ENCODE data around the gene OPHN1.

The OPHN1 gene

DNA sequence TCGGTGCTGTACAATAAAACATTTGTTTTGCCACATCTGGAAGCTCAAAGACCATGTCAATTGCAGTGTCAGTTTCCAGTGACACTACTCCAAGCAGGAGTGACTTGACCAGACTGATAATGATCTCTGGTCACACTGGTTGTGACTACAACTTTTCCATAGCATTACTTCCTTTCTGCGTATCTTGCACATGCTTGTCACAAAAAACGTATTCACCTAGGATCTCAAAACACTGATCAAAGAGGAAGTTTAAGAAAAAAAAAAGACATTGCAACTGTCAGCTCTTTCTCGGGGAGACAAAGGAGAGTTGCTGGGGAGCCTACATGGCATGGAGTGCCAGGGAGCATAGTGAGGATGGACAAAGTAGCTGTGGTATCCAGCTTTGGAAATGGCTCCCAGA, 60.6 kb downstream of the OPHN1 start:
- no peak for DNase-seq (ENCODE audit: insufficient read length, low spot score)
- FAIRE-seq: no peak
- TF ChIP-seq, protein P1, sequence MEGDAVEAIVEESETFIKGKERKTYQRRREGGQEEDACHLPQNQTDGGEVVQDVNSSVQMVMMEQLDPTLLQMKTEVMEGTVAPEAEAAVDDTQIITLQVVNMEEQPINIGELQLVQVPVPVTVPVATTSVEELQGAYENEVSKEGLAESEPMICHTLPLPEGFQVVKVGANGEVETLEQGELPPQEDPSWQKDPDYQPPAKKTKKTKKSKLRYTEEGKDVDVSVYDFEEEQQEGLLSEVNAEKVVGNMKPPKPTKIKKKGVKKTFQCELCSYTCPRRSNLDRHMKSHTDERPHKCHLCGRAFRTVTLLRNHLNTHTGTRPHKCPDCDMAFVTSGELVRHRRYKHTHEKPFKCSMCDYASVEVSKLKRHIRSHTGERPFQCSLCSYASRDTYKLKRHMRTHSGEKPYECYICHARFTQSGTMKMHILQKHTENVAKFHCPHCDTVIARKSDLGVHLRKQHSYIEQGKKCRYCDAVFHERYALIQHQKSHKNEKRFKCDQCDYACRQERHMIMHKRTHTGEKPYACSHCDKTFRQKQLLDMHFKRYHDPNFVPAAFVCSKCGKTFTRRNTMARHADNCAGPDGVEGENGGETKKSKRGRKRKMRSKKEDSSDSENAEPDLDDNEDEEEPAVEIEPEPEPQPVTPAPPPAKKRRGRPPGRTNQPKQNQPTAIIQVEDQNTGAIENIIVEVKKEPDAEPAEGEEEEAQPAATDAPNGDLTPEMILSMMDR (IDR thresholded peaks at IDR 0.05; ENCODE audit: insufficient read depth, missing control alignments): no peak

DNA sequence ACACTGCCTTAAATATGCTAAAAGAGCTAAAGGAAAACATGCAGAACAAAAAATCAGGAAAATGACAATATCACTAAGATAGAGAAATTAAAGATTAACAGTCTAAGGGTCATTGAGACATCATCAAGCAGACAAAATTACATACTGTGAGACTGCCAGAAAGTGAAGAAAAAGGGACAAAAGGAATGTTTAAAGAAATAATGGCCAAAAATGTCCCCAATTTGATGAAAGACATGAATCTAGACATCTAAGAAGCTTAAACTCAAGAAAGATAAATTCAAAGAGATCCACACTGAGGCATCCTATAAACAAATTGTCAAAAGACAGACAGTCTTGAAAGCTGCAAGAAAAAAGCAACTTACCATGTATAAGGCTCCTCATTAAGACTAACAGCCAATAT, 63.7 kb downstream of the OPHN1 start:
- DNase-seq (ENCODE audit: insufficient read length, low spot score) (no peak), FAIRE-seq (no peak)
- TF ChIP-seq, protein P1 (IDR thresholded peaks at IDR 0.05; ENCODE audit: insufficient read depth, missing control alignments): no peak

DNA sequence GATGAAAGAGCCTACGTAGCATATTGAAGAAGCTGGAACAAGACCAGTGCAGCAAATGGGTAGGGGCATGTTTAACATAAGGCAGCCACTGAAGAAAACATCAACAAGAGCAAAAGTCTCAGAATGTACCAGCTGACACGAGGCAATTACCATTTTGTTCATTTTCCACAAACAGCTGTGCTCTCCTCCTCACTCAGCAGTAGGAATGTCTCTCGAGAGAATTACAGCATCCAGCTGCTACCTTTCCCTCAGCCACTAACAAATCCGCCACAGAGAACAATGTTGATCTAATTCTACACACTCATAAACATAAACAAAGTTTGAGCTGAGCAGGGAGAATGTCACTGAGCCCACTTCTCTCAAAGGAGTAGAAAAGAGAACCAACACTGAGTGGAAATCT, 68.0 kb downstream of the OPHN1 start:
- FAIRE-seq (no peak), DNase-seq (ENCODE audit: insufficient read length, low spot score) (no peak)
- TF ChIP-seq, protein P1 (IDR thresholded peaks at IDR 0.05; ENCODE audit: insufficient read depth, missing control alignments): no peak

DNA sequence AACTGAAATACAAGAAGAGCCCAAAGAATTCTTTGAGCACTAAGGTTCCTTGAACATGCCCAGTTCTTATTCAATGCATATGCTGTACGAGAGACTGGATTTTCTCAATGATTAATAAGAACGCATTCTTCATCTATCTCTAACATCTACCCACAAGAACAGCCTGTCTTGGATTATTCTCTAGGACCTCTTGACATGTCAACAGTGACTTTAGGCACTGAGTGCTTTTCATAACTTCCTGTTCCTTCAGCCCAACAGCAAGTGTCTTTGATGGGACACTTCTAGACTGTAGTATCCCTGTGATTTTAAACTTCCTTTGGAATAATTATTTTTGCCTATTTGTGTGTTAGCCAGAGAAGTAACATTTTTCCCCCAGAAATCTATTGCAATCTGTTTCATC, 69.3 kb downstream of the OPHN1 start:
- FAIRE-seq: no peak
- DNase-seq (ENCODE audit: insufficient read length, low spot score): no peak
- TF ChIP-seq, protein P1 (IDR thresholded peaks at IDR 0.05; ENCODE audit: insufficient read depth, missing control alignments): no peak

DNA sequence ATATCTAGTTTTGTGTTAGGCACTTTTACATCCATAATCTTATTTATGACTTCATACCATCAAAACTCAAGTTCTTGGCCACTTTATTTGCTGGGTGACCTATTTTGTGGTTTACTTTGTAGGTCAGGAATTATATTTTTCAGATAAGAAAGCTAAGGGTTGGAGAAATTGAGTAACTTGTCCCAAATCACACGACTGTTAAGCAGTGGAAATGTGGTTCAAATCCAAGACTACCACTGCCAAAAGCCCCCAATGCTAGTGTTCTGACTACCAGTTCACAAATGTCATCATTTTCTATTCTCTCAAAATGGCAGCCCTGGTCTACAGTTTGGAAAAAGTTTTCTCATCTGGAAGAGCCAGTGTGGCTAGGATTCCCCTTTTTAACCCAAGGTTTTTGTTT, 74.6 kb downstream of the OPHN1 start:
- DNase-seq (ENCODE audit: insufficient read length, low spot score): no peak
- TF ChIP-seq, protein P1 (IDR thresholded peaks at IDR 0.05; ENCODE audit: insufficient read depth, missing control alignments): no peak
- FAIRE-seq: no peak

DNA sequence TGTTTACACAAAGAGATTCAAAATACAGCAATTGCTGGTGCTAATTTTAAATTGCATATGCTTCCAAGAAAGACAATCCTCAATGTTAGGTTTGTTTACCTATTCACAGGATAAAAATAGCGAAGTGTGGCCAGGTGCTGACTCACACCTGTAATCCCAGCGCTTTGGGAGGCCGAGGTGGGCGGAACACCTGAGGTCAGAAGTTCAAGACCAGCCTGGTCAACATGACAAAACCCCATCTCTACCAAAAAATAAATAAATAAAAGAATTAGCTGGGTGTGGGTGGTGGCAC, 77.7 kb downstream of the OPHN1 start:
- FAIRE-seq (no peak), DNase-seq (ENCODE audit: insufficient read length, low spot score) (no peak)
- TF ChIP-seq, protein P1 (IDR thresholded peaks at IDR 0.05; ENCODE audit: insufficient read depth, missing control alignments): no peak

DNA sequence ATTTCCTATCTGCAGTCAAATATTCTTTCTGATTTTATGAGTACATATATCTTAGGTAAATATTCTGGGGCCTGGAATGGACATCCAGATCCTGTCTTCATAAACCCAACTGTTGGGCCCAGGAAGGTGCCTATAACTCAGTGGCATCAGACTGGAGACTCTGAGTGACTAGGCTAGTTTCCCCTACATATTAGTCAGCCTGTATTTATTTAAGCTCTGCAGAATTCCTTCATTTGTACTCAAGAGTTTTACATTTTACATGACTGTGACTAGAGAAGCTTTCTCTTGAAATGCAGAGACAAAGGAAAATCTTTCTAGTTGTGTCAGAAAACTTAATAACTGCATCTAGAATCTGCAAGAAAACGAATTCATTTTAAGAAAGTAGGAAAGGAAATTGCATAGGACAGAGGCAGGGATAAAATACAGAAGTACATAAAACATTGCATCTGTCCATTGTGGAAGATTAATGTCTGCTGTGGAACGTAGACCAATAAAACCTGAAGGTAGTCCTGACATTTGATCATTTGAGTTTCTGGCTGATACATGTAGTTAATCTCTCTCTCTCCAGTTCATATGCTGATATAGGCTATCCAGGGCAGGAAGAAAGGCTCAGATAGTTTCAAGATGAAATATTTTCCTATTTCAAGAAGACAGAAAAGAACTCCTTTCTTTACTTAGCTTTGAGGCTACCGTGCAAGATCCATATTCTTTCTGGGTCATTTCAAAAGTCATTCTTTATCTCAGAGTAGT, 78.2 kb downstream of the OPHN1 start:
- TF ChIP-seq, protein P1 (IDR thresholded peaks at IDR 0.05; ENCODE audit: insufficient read depth, missing control alignments): no peak
- FAIRE-seq (no peak), DNase-seq (ENCODE audit: insufficient read length, low spot score) (no peak)
